Keratinocyte (primary cell): ENCODE measurements around the gene PLXND1. TPM values are rescaled to one million over a fixed set of nuclear protein-coding genes. Genes with fewer than 3 reads are reported as not detected.

Experiments used
- DNase-seq: peaks from one replicate; pipeline ENCODE4 v3.0.0-alpha.2; 2011; ENCODE audit warnings: low read depth, missing footprints, low spot score
- FAIRE-seq: peaks from 2 replicates; lab custom pipeline; 2011; peaks lifted over from hg19 to GRCh38; lab: Jason Lieb, UNC
- H2AFZ ChIP-seq: 2 replicates; pipeline ENCODE4 v1.6.0; 2012; ENCODE audit warnings: low read length, control low read depth, inconsistent platforms; ENCODE audit not compliant: control insufficient read depth
- H3K27ac ChIP-seq: 2 replicates; pipeline ENCODE4 v1.5.1; 2011; ENCODE audit warnings: low read length; ENCODE audit not compliant: control insufficient read depth, insufficient read depth
- H3K27me3 ChIP-seq: 3 replicates; pipeline ENCODE4 v1.6.0; 2011; ENCODE audit warnings: low read length; ENCODE audit not compliant: control insufficient read depth, insufficient read depth; ENCODE audit errors: extremely low read depth
- H3K36me3 ChIP-seq, 2 experiments: 2 replicates in 1 of 2; 3 replicates in 1 of 2; pipeline ENCODE4 v1.5.1; 2011; ENCODE audit warnings: low read length in 2 of 2, mild to moderate bottlenecking in 1 of 2; ENCODE audit not compliant: control insufficient read depth in 2 of 2, insufficient read depth in 2 of 2; ENCODE audit errors: extremely low read depth in 1 of 2
- H3K4me1 ChIP-seq: 3 replicates; pipeline ENCODE4 v1.5.1; 2011; ENCODE audit warnings: low read length; ENCODE audit not compliant: control insufficient read depth, insufficient read depth; ENCODE audit errors: extremely low read depth
- H3K4me2 ChIP-seq: 3 replicates; pipeline ENCODE4 v1.6.0; 2011; ENCODE audit warnings: low read depth, low read length; ENCODE audit not compliant: control insufficient read depth, insufficient read depth; ENCODE audit errors: extremely low read depth
- H3K4me3 ChIP-seq, 3 experiments: fragments of 200-600 bp in 1 of 3; sonication (generic) in 1 of 3; 2 replicates in 2 of 3; 3 replicates in 1 of 3; pipeline ENCODE4 v1.5.1; 2011 to 2016; ENCODE audit warnings: low read length in 3 of 3, mild to moderate bottlenecking in 3 of 3, control low read depth in 2 of 3, inconsistent platforms in 1 of 3, low read depth in 1 of 3, mixed read lengths in 1 of 3, mixed run types in 1 of 3, moderate library complexity in 1 of 3; ENCODE audit not compliant: control insufficient read depth in 2 of 3, insufficient read depth in 2 of 3; ENCODE audit errors: extremely low read depth in 1 of 3
- H3K79me2 ChIP-seq: 2 replicates; pipeline ENCODE4 v1.6.0; 2012; ENCODE audit warnings: low read length; ENCODE audit not compliant: control insufficient read depth, insufficient read depth
- H3K9ac ChIP-seq: 3 replicates; pipeline ENCODE4 v1.6.0; 2011; ENCODE audit warnings: low read length; ENCODE audit not compliant: control insufficient read depth, insufficient read depth; ENCODE audit errors: extremely low read depth
- H3K9me1 ChIP-seq: 3 replicates; pipeline ENCODE4 v1.6.0; 2011; ENCODE audit warnings: low read length; ENCODE audit not compliant: control insufficient read depth, insufficient read depth; ENCODE audit errors: extremely low read depth
- H3K9me3 ChIP-seq: 2 replicates; pipeline ENCODE4 v1.5.1; 2012; ENCODE audit warnings: low read depth, low read length; ENCODE audit not compliant: control insufficient read depth
- H4K20me1 ChIP-seq: 3 replicates; pipeline ENCODE4 v1.6.0; 2011; ENCODE audit warnings: low read length; ENCODE audit not compliant: control insufficient read depth, insufficient read depth; ENCODE audit errors: extremely low read depth
- EZH2 ChIP-seq: IDR thresholded peaks from one replicate; pipeline ENCODE4 v1.6.1; 2012; ENCODE audit warnings: inconsistent platforms, mild to moderate bottlenecking, low read length, moderate library complexity
- dilution Hi-C: fragments of 300-500 bp; cut with MboI; formaldehyde crosslinking; loops from one replicate; pipeline ENCODE4 v1.7.0; 2020; ENCODE audit warnings: low sequenced_read_pairs; ENCODE audit not compliant: extremely low pct_ligation_motif_present
- polyA plus RNA-seq, 5 experiments: library from polyadenylated mRNA; depleted of rRNA in 3 of 5; stranded (reverse) in 3 of 5; stranded (forward) in 1 of 5; unstranded in 1 of 5; fragments of >200 nt; gene quantifications; 1 replicate in 1 of 5; 2 replicates in 3 of 5; 3 replicates in 1 of 5; pipeline versions ENCODE4 v1.2.1 to v1.2.3, GENCODE V29; 2011 to 2012; ENCODE audit warnings: missing spikeins in 2 of 5, low read depth in 1 of 5, low replicate concordance in 1 of 5
- TF ChIP-seq, protein P1 (sequence below), 3 experiments: IDR thresholded peaks in 1 of 3; conservative IDR thresholded peaks in 1 of 3; optimal IDR thresholded peaks in 1 of 3; 2 replicates in 2 of 3; 3 replicates in 1 of 3; pipeline versions ENCODE3 to v1.5.1; 2011; ENCODE audit warnings: low read length in 3 of 3, mild to moderate bottlenecking in 3 of 3, moderate library complexity in 2 of 3, control low read depth in 1 of 3, inconsistent platforms in 1 of 3; ENCODE audit not compliant: insufficient read depth in 2 of 3; ENCODE audit errors: extremely low read depth in 1 of 3

Gene PLXND1
- polyA plus RNA-seq, 1 donor (not counting 4 experiments of a cell fraction or from before 2014, with no cell fraction given) = 0.09 TPM

DNA sequence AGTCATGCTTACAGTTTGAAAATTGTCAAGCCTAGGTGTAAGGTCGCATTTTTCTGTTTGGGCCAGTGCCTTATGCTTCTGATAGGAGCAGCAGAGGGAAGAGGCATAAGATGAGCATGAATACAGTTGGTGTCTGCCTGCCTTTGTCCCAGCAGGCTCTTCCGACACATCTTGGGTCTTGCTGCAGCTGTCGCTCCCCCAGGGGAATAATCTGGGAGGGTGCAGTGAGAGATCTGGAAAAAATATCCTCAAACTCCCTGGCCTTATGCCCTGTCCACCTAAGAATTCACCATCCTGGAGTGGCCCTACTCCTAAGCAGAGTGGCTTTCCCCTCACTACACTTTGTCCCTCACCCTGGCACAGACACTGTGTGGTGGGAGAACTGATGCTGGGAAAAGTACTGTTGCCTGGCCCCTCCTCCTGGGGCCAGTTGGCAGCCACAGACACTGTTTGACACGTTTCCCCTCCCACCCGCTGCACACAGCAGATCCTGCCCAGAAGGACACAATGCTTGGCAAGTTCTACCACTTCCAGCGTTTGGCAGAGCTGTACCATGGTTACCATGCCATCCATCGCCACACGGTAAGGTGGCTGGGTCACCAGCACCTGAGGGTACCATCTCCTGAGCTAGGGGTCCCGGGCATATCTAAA, 99.2 kb downstream of the PLXND1 start:
- no peaks in the 10 kb centered on the region for H4K20me1 ChIP-seq
- H3K9me3 ChIP-seq = no peaks in the 10 kb centered on the region
- H3K27ac ChIP-seq = no peak overlapping the region
- H3K4me1 ChIP-seq = no peaks in the 10 kb centered on the region
- H3K79me2 ChIP-seq = no peaks in the 10 kb centered on the region
- dilution Hi-C loops = no loop called here
- H3K36me3 ChIP-seq = peaks cover 0 to 4% of the 10 kb centered on the region in 2 experiments
- TF ChIP-seq, protein P1, sequence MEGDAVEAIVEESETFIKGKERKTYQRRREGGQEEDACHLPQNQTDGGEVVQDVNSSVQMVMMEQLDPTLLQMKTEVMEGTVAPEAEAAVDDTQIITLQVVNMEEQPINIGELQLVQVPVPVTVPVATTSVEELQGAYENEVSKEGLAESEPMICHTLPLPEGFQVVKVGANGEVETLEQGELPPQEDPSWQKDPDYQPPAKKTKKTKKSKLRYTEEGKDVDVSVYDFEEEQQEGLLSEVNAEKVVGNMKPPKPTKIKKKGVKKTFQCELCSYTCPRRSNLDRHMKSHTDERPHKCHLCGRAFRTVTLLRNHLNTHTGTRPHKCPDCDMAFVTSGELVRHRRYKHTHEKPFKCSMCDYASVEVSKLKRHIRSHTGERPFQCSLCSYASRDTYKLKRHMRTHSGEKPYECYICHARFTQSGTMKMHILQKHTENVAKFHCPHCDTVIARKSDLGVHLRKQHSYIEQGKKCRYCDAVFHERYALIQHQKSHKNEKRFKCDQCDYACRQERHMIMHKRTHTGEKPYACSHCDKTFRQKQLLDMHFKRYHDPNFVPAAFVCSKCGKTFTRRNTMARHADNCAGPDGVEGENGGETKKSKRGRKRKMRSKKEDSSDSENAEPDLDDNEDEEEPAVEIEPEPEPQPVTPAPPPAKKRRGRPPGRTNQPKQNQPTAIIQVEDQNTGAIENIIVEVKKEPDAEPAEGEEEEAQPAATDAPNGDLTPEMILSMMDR (optimal IDR thresholded peaks at IDR 0.05 in 1 of 3, IDR thresholded peaks at IDR 0.05 in 1 of 3, conservative IDR thresholded peaks at IDR 0.05 in 1 of 3; ENCODE audit: extremely low read depth in 1 of 3, insufficient read depth in 2 of 3, low read length in 3 of 3) = no peak
- no peak for TF ChIP-seq EZH2
- no peak for DNase-seq
- H2AFZ ChIP-seq = no peak overlapping the region
- no peaks in the 10 kb centered on the region for H3K9me1 ChIP-seq
- H3K9ac ChIP-seq = no peak overlapping the region
- FAIRE-seq = no peak
- H3K4me3 ChIP-seq = no peak overlapping the region
- no peak overlapping the region for H3K4me2 ChIP-seq
- H3K27me3 ChIP-seq = no peaks in the 10 kb centered on the region

DNA sequence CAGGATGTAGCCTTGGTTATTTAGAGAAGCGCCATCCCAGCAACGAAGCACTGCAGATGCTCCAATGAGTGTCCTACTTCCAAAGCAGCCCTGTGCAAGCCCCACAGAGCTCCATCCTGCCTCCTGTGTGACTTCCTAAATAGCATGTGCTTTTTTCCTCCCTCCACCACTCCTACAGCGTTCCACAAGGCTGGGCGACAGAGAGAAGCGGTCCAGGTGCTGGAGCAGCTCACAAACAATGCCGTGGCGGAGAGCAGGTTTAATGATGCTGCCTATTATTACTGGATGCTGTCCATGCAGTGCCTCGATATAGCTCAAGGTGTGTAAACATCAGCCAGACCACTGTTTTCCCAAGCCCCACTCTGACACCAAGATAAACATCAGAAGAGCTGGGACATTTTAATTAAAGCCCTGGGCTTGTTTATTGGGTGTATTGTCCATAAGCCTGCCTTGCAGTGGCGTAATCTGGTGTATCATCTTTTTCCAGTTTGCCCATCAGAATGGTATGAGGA, 100.2 kb downstream of the PLXND1 start:
- no peaks in the 10 kb centered on the region for H4K20me1 ChIP-seq
- DNase-seq (no peak), FAIRE-seq (no peak)
- H3K36me3 ChIP-seq = peaks cover 0 to 4% of the 10 kb centered on the region in 2 experiments
- dilution Hi-C loops = no loop called here
- no peak overlapping the region for H3K4me3 ChIP-seq
- no peak overlapping the region for H3K4me2 ChIP-seq
- no peak overlapping the region for H3K9ac ChIP-seq
- H3K79me2 ChIP-seq = no peaks in the 10 kb centered on the region
- no peaks in the 10 kb centered on the region for H3K4me1 ChIP-seq
- no peaks in the 10 kb centered on the region for H3K27me3 ChIP-seq
- H3K9me1 ChIP-seq = no peaks in the 10 kb centered on the region
- no peaks in the 10 kb centered on the region for H3K9me3 ChIP-seq
- H2AFZ ChIP-seq = no peak overlapping the region
- TF ChIP-seq, protein P1 (optimal IDR thresholded peaks at IDR 0.05 in 1 of 3, IDR thresholded peaks at IDR 0.05 in 1 of 3, conservative IDR thresholded peaks at IDR 0.05 in 1 of 3; ENCODE audit: extremely low read depth in 1 of 3, insufficient read depth in 2 of 3, low read length in 3 of 3) = no peak
- no peak overlapping the region for H3K27ac ChIP-seq
